Measurements from ENCODE around the gene MPV17. TPM values are rescaled to one million over a fixed set of nuclear protein-coding genes. Genes with fewer than 3 reads are reported as not detected.

The MPV17 gene
- polyA plus RNA-seq, 1 donor from 2014 or later: 79.6 TPM

DNA sequence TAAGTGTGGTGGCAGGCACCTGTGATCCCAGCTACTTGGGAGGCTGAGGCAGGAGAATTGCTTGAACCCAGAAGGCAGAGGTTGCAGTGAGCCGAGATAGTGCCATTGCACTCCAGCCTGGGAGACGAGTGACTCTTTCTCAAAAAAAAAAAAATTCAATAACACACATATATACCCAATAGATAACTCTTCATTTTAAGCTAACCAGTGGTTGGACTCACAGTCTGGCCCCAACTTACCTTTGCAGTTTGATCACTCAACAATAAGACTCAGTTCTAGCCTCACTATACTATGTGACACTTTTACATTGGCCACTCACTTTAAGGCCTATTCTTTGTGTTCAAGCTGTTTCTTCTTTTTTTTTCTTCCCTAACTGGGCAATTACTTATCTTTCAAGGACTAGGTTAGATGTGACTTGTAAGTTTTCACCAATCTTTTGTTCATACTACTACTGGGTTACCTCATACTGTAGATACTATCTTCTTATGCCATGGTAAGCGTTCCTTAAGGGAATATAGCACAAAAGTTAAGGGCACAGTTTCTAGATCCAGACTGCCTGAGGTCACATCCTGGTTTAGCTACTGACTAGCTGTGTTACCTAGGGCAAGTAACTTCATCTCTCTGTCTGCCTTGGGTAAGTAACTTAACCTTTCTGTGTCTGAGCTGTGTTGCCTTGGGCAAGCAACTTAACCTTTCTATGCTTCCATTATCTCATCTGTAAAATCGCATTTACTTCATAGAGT, 40.0 kb upstream of the MPV17 start:
- Histone ChIP-seq H3K27ac (ENCODE audit: low read length) (no peak overlapping the region), H3K27me3 (ENCODE audit: insufficient read depth, low read depth, low read length) (no peaks in the 10 kb centered on the region), H3K36me3 (ENCODE audit: insufficient read depth, low read length) (no peaks in the 10 kb centered on the region), H3K4me2 (ENCODE audit: low read length) (no peak overlapping the region), H4K20me1 (ENCODE audit: insufficient read depth) (no peaks in the 10 kb centered on the region), H2AFZ (ENCODE audit: low read depth, low read length) (no peak overlapping the region), H3F3A (ENCODE audit: insufficient read depth, low read length, poor library complexity, severe bottlenecking) (no peaks in the 10 kb centered on the region), H3K4me3 (ENCODE audit: low read length) (no peak overlapping the region), H3K9me2 (ENCODE audit: insufficient read depth, low read length) (no peaks in the 10 kb centered on the region), H3K9me3 (ENCODE audit: low read length) (no peaks in the 10 kb centered on the region), H3K79me2 (replicated peaks; ENCODE audit: insufficient read depth, low read length) (peaks cover 8% of the 10 kb centered on the region), H3K9ac (ENCODE audit: low read length) (no peak overlapping the region)
- TF ChIP-seq EP300 (conservative IDR thresholded peaks at IDR 0.05; ENCODE audit: poor library complexity, severe bottlenecking): no peak
- no peak for TF ChIP-seq RAD21 (conservative IDR thresholded peaks at IDR 0.05)
- TF ChIP-seq TAF1 (IDR thresholded peaks at IDR 0.05; ENCODE audit: low read depth): no peak
- TF ChIP-seq POLR2AphosphoS5 (IDR thresholded peaks at IDR 0.05): no peak
- TF ChIP-seq, protein P1, sequence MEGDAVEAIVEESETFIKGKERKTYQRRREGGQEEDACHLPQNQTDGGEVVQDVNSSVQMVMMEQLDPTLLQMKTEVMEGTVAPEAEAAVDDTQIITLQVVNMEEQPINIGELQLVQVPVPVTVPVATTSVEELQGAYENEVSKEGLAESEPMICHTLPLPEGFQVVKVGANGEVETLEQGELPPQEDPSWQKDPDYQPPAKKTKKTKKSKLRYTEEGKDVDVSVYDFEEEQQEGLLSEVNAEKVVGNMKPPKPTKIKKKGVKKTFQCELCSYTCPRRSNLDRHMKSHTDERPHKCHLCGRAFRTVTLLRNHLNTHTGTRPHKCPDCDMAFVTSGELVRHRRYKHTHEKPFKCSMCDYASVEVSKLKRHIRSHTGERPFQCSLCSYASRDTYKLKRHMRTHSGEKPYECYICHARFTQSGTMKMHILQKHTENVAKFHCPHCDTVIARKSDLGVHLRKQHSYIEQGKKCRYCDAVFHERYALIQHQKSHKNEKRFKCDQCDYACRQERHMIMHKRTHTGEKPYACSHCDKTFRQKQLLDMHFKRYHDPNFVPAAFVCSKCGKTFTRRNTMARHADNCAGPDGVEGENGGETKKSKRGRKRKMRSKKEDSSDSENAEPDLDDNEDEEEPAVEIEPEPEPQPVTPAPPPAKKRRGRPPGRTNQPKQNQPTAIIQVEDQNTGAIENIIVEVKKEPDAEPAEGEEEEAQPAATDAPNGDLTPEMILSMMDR (IDR thresholded peaks at IDR 0.05; ENCODE audit: poor library complexity, severe bottlenecking): no peak
- no peak for TF ChIP-seq EZH2 (IDR thresholded peaks at IDR 0.05; ENCODE audit: borderline replicate concordance, insufficient read depth, low read length, poor library complexity, severe bottlenecking)
- no peak for TF ChIP-seq MXI1 (conservative IDR thresholded peaks at IDR 0.05; ENCODE audit: poor library complexity, severe bottlenecking)
- TF ChIP-seq, protein P2, sequence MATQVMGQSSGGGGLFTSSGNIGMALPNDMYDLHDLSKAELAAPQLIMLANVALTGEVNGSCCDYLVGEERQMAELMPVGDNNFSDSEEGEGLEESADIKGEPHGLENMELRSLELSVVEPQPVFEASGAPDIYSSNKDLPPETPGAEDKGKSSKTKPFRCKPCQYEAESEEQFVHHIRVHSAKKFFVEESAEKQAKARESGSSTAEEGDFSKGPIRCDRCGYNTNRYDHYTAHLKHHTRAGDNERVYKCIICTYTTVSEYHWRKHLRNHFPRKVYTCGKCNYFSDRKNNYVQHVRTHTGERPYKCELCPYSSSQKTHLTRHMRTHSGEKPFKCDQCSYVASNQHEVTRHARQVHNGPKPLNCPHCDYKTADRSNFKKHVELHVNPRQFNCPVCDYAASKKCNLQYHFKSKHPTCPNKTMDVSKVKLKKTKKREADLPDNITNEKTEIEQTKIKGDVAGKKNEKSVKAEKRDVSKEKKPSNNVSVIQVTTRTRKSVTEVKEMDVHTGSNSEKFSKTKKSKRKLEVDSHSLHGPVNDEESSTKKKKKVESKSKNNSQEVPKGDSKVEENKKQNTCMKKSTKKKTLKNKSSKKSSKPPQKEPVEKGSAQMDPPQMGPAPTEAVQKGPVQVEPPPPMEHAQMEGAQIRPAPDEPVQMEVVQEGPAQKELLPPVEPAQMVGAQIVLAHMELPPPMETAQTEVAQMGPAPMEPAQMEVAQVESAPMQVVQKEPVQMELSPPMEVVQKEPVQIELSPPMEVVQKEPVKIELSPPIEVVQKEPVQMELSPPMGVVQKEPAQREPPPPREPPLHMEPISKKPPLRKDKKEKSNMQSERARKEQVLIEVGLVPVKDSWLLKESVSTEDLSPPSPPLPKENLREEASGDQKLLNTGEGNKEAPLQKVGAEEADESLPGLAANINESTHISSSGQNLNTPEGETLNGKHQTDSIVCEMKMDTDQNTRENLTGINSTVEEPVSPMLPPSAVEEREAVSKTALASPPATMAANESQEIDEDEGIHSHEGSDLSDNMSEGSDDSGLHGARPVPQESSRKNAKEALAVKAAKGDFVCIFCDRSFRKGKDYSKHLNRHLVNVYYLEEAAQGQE (IDR thresholded peaks at IDR 0.05; ENCODE audit: borderline replicate concordance): no peak
- no peak for TF ChIP-seq SMC3 (conservative IDR thresholded peaks at IDR 0.05; ENCODE audit: poor library complexity)

DNA sequence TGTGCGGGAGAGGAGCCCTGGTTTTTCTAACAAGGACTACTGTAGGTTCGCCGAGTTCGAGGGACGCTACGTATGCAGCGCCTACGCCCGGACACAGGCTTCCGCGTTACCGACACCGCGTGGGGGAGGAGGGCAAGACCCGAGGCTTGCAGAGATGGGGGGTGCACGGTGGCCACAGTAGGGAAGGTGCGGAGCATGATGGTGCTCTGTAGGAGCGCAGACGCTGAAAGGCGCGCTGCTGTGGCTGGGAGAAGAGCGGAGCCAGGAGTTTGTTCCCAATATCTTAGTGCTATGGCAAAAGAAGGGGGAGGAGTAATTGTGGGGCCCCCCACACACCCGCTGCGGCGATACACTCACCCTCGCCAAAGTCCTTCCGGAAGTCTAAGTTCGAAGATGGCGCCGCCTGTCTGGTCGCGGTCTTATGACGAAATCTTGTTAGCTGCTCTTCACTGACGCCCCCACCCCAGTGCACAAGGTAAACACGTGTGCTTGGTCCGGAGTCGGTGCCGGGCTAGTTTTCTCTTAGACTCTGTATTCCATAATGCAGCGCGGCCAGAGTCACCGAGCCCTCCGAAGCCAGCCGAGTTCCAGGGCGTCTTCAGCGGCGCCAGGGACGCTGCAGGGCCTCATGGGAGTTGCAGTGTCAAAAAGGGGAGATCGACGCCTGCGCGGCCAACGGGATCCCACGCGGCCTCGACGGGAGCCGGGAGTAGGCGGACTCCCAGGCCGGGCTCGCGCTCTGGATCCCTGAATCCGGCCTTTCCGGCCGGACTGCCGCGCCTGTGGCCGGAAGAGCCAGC, 33.7 kb upstream of the MPV17 start, which contains the start of gene GTF3C2:
Gene GTF3C2, minus strand, starts transcription at position 383 of the 800 bp plus-strand sequence. CDS start 13,210 bp downstream, outside the sequence.
- Histone ChIP-seq H3K36me3 (ENCODE audit: insufficient read depth, low read length) (no peaks in the 10 kb centered on the region), H3K4me2 (ENCODE audit: low read length) (peak within 1 kb of the TSS; percentile 86), H3K27me3 (ENCODE audit: insufficient read depth, low read depth, low read length) (no peaks in the 10 kb centered on the region), H3K27ac (ENCODE audit: low read length) (peak within 1 kb of the TSS; percentile 91), H3K9me2 (ENCODE audit: insufficient read depth, low read length) (no peaks in the 10 kb centered on the region), H4K20me1 (ENCODE audit: insufficient read depth) (no peaks in the 10 kb centered on the region), H3K9me3 (ENCODE audit: low read length) (no peaks in the 10 kb centered on the region), H3K79me2 (replicated peaks; ENCODE audit: insufficient read depth, low read length) (peaks cover 41% of the 10 kb centered on the region), H3K4me3 (ENCODE audit: low read length) (peak within 1 kb of the TSS; percentile 97), H2AFZ (ENCODE audit: low read depth, low read length) (peak within 1 kb of the TSS; percentile 99), H3F3A (ENCODE audit: insufficient read depth, low read length, poor library complexity, severe bottlenecking) (no peaks in the 10 kb centered on the region), H3K9ac (ENCODE audit: low read length) (peak within 1 kb of the TSS; percentile 92)
- TF ChIP-seq POLR2AphosphoS5 (IDR thresholded peaks at IDR 0.05): peak; percentile 72
- TF ChIP-seq EP300 (conservative IDR thresholded peaks at IDR 0.05; ENCODE audit: poor library complexity, severe bottlenecking): peak; percentile 67
- no peak for TF ChIP-seq SMC3 (conservative IDR thresholded peaks at IDR 0.05; ENCODE audit: poor library complexity)
- TF ChIP-seq, protein P1 (IDR thresholded peaks at IDR 0.05; ENCODE audit: poor library complexity, severe bottlenecking): peak; percentile 19
- peak; percentile 99 for TF ChIP-seq MXI1 (conservative IDR thresholded peaks at IDR 0.05; ENCODE audit: poor library complexity, severe bottlenecking)
- TF ChIP-seq RAD21 (conservative IDR thresholded peaks at IDR 0.05): no peak
- TF ChIP-seq, protein P2 (IDR thresholded peaks at IDR 0.05; ENCODE audit: borderline replicate concordance): peak; percentile 35
- TF ChIP-seq TAF1 (IDR thresholded peaks at IDR 0.05; ENCODE audit: low read depth): peak; percentile 56
- no peak for TF ChIP-seq EZH2 (IDR thresholded peaks at IDR 0.05; ENCODE audit: borderline replicate concordance, insufficient read depth, low read length, poor library complexity, severe bottlenecking)
